Ishikawa (cell line): Measurements from ENCODE around the gene PPP2R2D.

Source experiments
- CEBPB ChIP-seq: IDR thresholded peaks from 2 replicates; pipeline ENCODE4 v1.6.1; 2012
- CREB1 ChIP-seq: IDR thresholded peaks from 2 replicates; pipeline ENCODE4 v1.6.1; 2012; ENCODE audit warnings: low read depth
- EP300 ChIP-seq: IDR thresholded peaks from 2 replicates; pipeline ENCODE4 v1.6.1; 2012; ENCODE audit warnings: borderline replicate concordance
- FOXM1 ChIP-seq: IDR thresholded peaks from 2 replicates; pipeline ENCODE4 v1.6.1; 2012; ENCODE audit warnings: low read depth, borderline replicate concordance
- NFIC ChIP-seq: IDR thresholded peaks from 2 replicates; pipeline ENCODE4 v1.6.1; 2012
- RAD21 ChIP-seq: IDR thresholded peaks from 2 replicates; pipeline ENCODE4 v1.6.1; 2012; ENCODE audit warnings: low read depth
- TAF1 ChIP-seq: IDR thresholded peaks from 2 replicates; pipeline ENCODE4 v1.6.1; 2012; ENCODE audit warnings: low read depth, mild to moderate bottlenecking
- TCF12 ChIP-seq: IDR thresholded peaks from 2 replicates; pipeline ENCODE4 v1.6.1; 2012; ENCODE audit warnings: low read depth
- TEAD4 ChIP-seq: IDR thresholded peaks from 2 replicates; pipeline ENCODE4 v1.6.1; 2012
- YY1 ChIP-seq: IDR thresholded peaks from 2 replicates; pipeline ENCODE4 v1.6.1; 2012; ENCODE audit warnings: low read depth
- ZBTB7A ChIP-seq: IDR thresholded peaks from 2 replicates; pipeline ENCODE4 v1.6.1; 2012; ENCODE audit warnings: low read depth
- TF ChIP-seq, protein P1 (sequence below): IDR thresholded peaks from 2 replicates; pipeline ENCODE4 v1.6.1; 2012; ENCODE audit warnings: low read depth, mild to moderate bottlenecking
- TF ChIP-seq, protein P2 (sequence below): IDR thresholded peaks from 2 replicates; pipeline ENCODE4 v1.6.1; 2012
- TF ChIP-seq, protein P3 (sequence below): IDR thresholded peaks from 2 replicates; pipeline ENCODE4 v1.6.1; 2012

DNA sequence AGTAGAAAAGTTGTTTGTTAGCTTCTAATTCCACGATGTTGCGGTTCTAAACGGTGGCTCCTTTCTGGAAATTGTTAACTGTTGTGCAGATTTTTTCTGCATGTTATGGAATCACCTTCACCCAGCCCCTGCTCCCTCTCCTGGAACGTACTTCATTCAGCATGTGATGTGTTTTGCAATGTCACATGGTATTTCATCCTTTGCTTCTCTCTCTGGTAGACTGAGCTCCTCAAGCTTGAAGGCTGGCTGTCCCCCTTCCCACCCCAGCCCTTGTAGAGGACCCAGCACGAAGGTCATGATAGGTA, 4.4 kb downstream of the PPP2R2D start:
- TF ChIP-seq FOXM1 (no peak), TAF1 (no peak), NFIC (no peak), CEBPB (no peak), EP300 (no peak), YY1 (no peak), TCF12 (no peak), RAD21 (no peak), CREB1 (no peak), TEAD4 (no peak), ZBTB7A (no peak)
- TF ChIP-seq, protein P1, sequence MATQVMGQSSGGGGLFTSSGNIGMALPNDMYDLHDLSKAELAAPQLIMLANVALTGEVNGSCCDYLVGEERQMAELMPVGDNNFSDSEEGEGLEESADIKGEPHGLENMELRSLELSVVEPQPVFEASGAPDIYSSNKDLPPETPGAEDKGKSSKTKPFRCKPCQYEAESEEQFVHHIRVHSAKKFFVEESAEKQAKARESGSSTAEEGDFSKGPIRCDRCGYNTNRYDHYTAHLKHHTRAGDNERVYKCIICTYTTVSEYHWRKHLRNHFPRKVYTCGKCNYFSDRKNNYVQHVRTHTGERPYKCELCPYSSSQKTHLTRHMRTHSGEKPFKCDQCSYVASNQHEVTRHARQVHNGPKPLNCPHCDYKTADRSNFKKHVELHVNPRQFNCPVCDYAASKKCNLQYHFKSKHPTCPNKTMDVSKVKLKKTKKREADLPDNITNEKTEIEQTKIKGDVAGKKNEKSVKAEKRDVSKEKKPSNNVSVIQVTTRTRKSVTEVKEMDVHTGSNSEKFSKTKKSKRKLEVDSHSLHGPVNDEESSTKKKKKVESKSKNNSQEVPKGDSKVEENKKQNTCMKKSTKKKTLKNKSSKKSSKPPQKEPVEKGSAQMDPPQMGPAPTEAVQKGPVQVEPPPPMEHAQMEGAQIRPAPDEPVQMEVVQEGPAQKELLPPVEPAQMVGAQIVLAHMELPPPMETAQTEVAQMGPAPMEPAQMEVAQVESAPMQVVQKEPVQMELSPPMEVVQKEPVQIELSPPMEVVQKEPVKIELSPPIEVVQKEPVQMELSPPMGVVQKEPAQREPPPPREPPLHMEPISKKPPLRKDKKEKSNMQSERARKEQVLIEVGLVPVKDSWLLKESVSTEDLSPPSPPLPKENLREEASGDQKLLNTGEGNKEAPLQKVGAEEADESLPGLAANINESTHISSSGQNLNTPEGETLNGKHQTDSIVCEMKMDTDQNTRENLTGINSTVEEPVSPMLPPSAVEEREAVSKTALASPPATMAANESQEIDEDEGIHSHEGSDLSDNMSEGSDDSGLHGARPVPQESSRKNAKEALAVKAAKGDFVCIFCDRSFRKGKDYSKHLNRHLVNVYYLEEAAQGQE, result no peak
- TF ChIP-seq, protein P2, sequence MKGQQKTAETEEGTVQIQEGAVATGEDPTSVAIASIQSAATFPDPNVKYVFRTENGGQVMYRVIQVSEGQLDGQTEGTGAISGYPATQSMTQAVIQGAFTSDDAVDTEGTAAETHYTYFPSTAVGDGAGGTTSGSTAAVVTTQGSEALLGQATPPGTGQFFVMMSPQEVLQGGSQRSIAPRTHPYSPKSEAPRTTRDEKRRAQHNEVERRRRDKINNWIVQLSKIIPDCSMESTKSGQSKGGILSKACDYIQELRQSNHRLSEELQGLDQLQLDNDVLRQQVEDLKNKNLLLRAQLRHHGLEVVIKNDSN, result no peak
- TF ChIP-seq, protein P3, sequence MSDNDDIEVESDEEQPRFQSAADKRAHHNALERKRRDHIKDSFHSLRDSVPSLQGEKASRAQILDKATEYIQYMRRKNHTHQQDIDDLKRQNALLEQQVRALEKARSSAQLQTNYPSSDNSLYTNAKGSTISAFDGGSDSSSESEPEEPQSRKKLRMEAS, result no peak
